OCI-LY1 (cell line): Measurements from ENCODE around the gene PDK2.

Source experiments
- H2AFZ ChIP-seq: fragments of 200-600 bp; sonication (generic), shearing (Covaris generic); 2 replicates; pipeline ENCODE4 v1.6.0; 2014; ENCODE audit warnings: antibody characterized with exemption, mild to moderate bottlenecking, low read length
- H3F3A ChIP-seq: fragments of 200-600 bp; sonication (generic), shearing (Covaris generic); 2 replicates; pipeline ENCODE4 v1.6.0; 2014; ENCODE audit warnings: mild to moderate bottlenecking, antibody characterized with exemption, low read length, moderate library complexity; ENCODE audit not compliant: insufficient read depth
- H3K27ac ChIP-seq: fragments of 200-600 bp; sonication (generic); 2 replicates; pipeline ENCODE4 v1.5.1; 2014; ENCODE audit warnings: low read length, mixed run types, mild to moderate bottlenecking, low read depth; ENCODE audit not compliant: poor library complexity, severe bottlenecking
- H3K27me3 ChIP-seq: fragments of 200-600 bp; sonication (generic); 2 replicates; pipeline ENCODE4 v1.6.0; 2014; ENCODE audit warnings: antibody characterized with exemption, mild to moderate bottlenecking, low read length, moderate library complexity; ENCODE audit not compliant: insufficient read depth
- H3K36me3 ChIP-seq: fragments of 200-600 bp; sonication (generic); 2 replicates; pipeline ENCODE4 v1.6.1; 2014; ENCODE audit warnings: mild to moderate bottlenecking, antibody characterized with exemption, low read length, moderate library complexity, mixed read lengths; ENCODE audit not compliant: insufficient read depth
- H3K4me1 ChIP-seq: fragments of 200-600 bp; sonication (generic); 2 replicates; pipeline ENCODE4 v1.5.1; 2014; ENCODE audit warnings: mild to moderate bottlenecking, low read length, moderate library complexity; ENCODE audit not compliant: insufficient read depth, severe bottlenecking
- H3K4me2 ChIP-seq: fragments of 200-600 bp; sonication (generic), shearing (Covaris generic); 2 replicates; pipeline ENCODE4 v1.6.1; 2014; ENCODE audit warnings: low read length
- H3K4me3 ChIP-seq: fragments of 200-600 bp; sonication (generic); 2 replicates; pipeline ENCODE4 v1.5.1; 2014; ENCODE audit warnings: low read length, low read depth, mild to moderate bottlenecking, mixed read lengths; ENCODE audit not compliant: poor library complexity, severe bottlenecking
- H3K79me2 ChIP-seq: fragments of 200-600 bp; shearing (Covaris generic); 2 replicates; pipeline ENCODE4 v1.6.1; 2016; ENCODE audit warnings: mixed run types, low read length, mixed read lengths; ENCODE audit not compliant: insufficient read depth
- H3K9ac ChIP-seq: fragments of 200-600 bp; sonication (generic), shearing (Covaris generic); 2 replicates; pipeline ENCODE4 v1.6.1; 2014; ENCODE audit warnings: mild to moderate bottlenecking, low read length, mixed read lengths
- H3K9me2 ChIP-seq: fragments of 200-600 bp; sonication (generic), shearing (Covaris generic); 2 replicates; pipeline ENCODE4 v1.6.1; 2014; ENCODE audit warnings: low read depth, mild to moderate bottlenecking, low read length, mixed read lengths
- H3K9me3 ChIP-seq: fragments of 200-600 bp; shearing (Covaris generic); 2 replicates; pipeline ENCODE4 v1.6.1; 2014; ENCODE audit warnings: low read length, mixed read lengths
- H4K20me1 ChIP-seq: fragments of 200-600 bp; sonication (generic), shearing (Covaris generic); 2 replicates; pipeline ENCODE4 v1.6.0; 2016; ENCODE audit warnings: mild to moderate bottlenecking, low read length; ENCODE audit not compliant: insufficient read depth
- CTCF ChIP-seq: fragments of 200-600 bp; sonication (generic), shearing (Covaris generic); IDR thresholded peaks from 2 replicates; pipeline ENCODE4 v1.5.1; 2017; ENCODE audit warnings: mild to moderate bottlenecking, antibody characterized with exemption, low read length, moderate library complexity, mixed read lengths
- EZH2 ChIP-seq: fragments of 200-600 bp; sonication (generic), shearing (Covaris generic); IDR thresholded peaks from 2 replicates; pipeline ENCODE4 v1.8.0; 2017; ENCODE audit warnings: borderline replicate concordance, mixed run types, mild to moderate bottlenecking, antibody characterized with exemption, low read length, moderate library complexity, mixed read lengths

The PDK2 gene

GRCh38 chr17:50062293-50063243, 32.6 kb upstream of the PDK2 start:
- H3K27me3 ChIP-seq: peaks cover 7% of the 10 kb centered on the region

GRCh38 chr17:50063561-50064252, 31.4 kb upstream of the PDK2 start:
- Histone ChIP-seq H3K4me2 (no peak overlapping the region), H3K79me2 (no peaks in the 10 kb centered on the region), H3K9ac (no peak overlapping the region), H2AFZ (no peak overlapping the region), H3K4me3 (no peak overlapping the region), H3K27ac (no peak overlapping the region), H3K9me2 (no peaks in the 10 kb centered on the region), H3F3A (no peaks in the 10 kb centered on the region), H3K9me3 (no peaks in the 10 kb centered on the region), H3K36me3 (no peaks in the 10 kb centered on the region), H3K4me1 (no peaks in the 10 kb centered on the region), H3K27me3 (peaks cover 7% of the 10 kb centered on the region), H4K20me1 (no peaks in the 10 kb centered on the region)
- TF ChIP-seq CTCF (no peak), EZH2 (no peak)

More at GRCh38 chr17:50062293-50063243, 32.6 kb upstream of the PDK2 start:
- H2AFZ ChIP-seq: no peak overlapping the region
- TF ChIP-seq EZH2 (no peak), CTCF (no peak)
- no peak overlapping the region for H3K9ac ChIP-seq
- no peaks in the 10 kb centered on the region for H3K79me2 ChIP-seq
- H3F3A ChIP-seq: no peaks in the 10 kb centered on the region
- H3K9me2 ChIP-seq: no peaks in the 10 kb centered on the region
- H3K36me3 ChIP-seq: no peaks in the 10 kb centered on the region
- no peak overlapping the region for H3K4me2 ChIP-seq
- H4K20me1 ChIP-seq: no peaks in the 10 kb centered on the region
- H3K9me3 ChIP-seq: no peaks in the 10 kb centered on the region
- no peak overlapping the region for H3K27ac ChIP-seq
- H3K4me3 ChIP-seq: no peak overlapping the region
- no peaks in the 10 kb centered on the region for H3K4me1 ChIP-seq

- Histone ChIP-seq H3K4me2 (no peak overlapping the region), H3F3A (no peaks in the 10 kb centered on the region)
Measured at GRCh38 chr17:50064253-50065001, 30.7 kb upstream of the PDK2 start.

More at GRCh38 chr17:50064253-50065001, 30.7 kb upstream of the PDK2 start:
- Histone ChIP-seq H3K27ac (no peak overlapping the region), H4K20me1 (no peaks in the 10 kb centered on the region), H3K4me3 (no peak overlapping the region), H3K36me3 (no peaks in the 10 kb centered on the region), H3K9me3 (no peaks in the 10 kb centered on the region), H3K79me2 (no peaks in the 10 kb centered on the region), H3K4me1 (no peaks in the 10 kb centered on the region), H2AFZ (no peak overlapping the region), H3K27me3 (peaks cover 7% of the 10 kb centered on the region), H3K9me2 (no peaks in the 10 kb centered on the region), H3K9ac (no peak overlapping the region)
- no peak for TF ChIP-seq CTCF
- TF ChIP-seq EZH2: no peak
